NOMO-1 treated with dmso at 0.1 percent for 144 hours (cell line): ENCODE measurements around the gene RAB22A.
A peak's percentile ranks its signal among the peaks of the same experiment; 100 is the strongest.

Source experiments
- DNase-seq: peaks from one replicate; lab custom pipeline; 2025; ENCODE audit not compliant: unreplicated experiment; lab: John Stamatoyannopoulos, UW

Gene RAB22A

GRCh38 chr20:58300321-58300720, 9.2 kb upstream of the RAB22A start:
- DNase-seq: no peak

GRCh38 chr20:58303547-58303946, 6.0 kb upstream of the RAB22A start:
- no peak for DNase-seq

- DNase-seq: no peak
Measured at GRCh38 chr20:58305061-58305460, 4.5 kb upstream of the RAB22A start.

GRCh38 chr20:58306421-58307261, 2.9 kb upstream of the RAB22A start:
- DNase-seq: peak; percentile 63

GRCh38 chr20:58307270-58307669, 2.2 kb upstream of the RAB22A start:
- DNase-seq: no peak

- DNase-seq: no peak
Measured at GRCh38 chr20:58308290-58308679, 1.2 kb upstream of the RAB22A start.

GRCh38 chr20:58308680-58309527, 611 bp upstream of the RAB22A start:
- DNase-seq: no peak

GRCh38 chr20:58310291-58310782, 822 bp downstream of the RAB22A start:
- no peak for DNase-seq

GRCh38 chr20:58312836-58313235, 3.3 kb downstream of the RAB22A start:
- DNase-seq: no peak

- DNase-seq: no peak
Measured at GRCh38 chr20:58313396-58313795, 3.9 kb downstream of the RAB22A start.

- DNase-seq: no peak
Measured at GRCh38 chr20:58321205-58321604, 11.7 kb downstream of the RAB22A start.

- no peak for DNase-seq
Measured at GRCh38 chr20:58322083-58322482, 12.6 kb downstream of the RAB22A start.

GRCh38 chr20:58325912-58326311, 16.4 kb downstream of the RAB22A start:
- DNase-seq: no peak

GRCh38 chr20:58327211-58327610, 17.7 kb downstream of the RAB22A start:
- DNase-seq: no peak

GRCh38 chr20:58328836-58329235, 19.3 kb downstream of the RAB22A start:
- DNase-seq: no peak

- no peak for DNase-seq
Measured at GRCh38 chr20:58329711-58330110, 20.2 kb downstream of the RAB22A start.

- DNase-seq: no peak
Measured at GRCh38 chr20:58330249-58330648, 20.7 kb downstream of the RAB22A start.

- no peak for DNase-seq
Measured at GRCh38 chr20:58330687-58331086, 21.2 kb downstream of the RAB22A start.

GRCh38 chr20:58331961-58332551, 22.5 kb downstream of the RAB22A start:
- no peak for DNase-seq

- no peak for DNase-seq
Measured at GRCh38 chr20:58339741-58340140, 30.2 kb downstream of the RAB22A start.

GRCh38 chr20:58340151-58340550, 30.6 kb downstream of the RAB22A start:
- no peak for DNase-seq

- DNase-seq: no peak
Measured at GRCh38 chr20:58340853-58341252, 31.3 kb downstream of the RAB22A start.
